GM23248 (cell line): ENCODE measurements around the gene PLCB1.

Experiments
- EZH2 ChIP-seq: fragments of 200-600 bp; sonication (generic); IDR thresholded peaks from 2 replicates; pipeline ENCODE4 v1.6.1; 2018; ENCODE audit warnings: antibody characterized with exemption, mild to moderate bottlenecking; ENCODE audit not compliant: insufficient read depth, poor library complexity, severe bottlenecking
- EZH2phosphoT487 ChIP-seq: fragments of 200-600 bp; sonication (generic); IDR thresholded peaks from 2 replicates; pipeline ENCODE4 v1.6.1; 2018; ENCODE audit warnings: antibody characterized with exemption, moderate library complexity, mild to moderate bottlenecking, low read depth; ENCODE audit not compliant: insufficient read depth

DNA sequence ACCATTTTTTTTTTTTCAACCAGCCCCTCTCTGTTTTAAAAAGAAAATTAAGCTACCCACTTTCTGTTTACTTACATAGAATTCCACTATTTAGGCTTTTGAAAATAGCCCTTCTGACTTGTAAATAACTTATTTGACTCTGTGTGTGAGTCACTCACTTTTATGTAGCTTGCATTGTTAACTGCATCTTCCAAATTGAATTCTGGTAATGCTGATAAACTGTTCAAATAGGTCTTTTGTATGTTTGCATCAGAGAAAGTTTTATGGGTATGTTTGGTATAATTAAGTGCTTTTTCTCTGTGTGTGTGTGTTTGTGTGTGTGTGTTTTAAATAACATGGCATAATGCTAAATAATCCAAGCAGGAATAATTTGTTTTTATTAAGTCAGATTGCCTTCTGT is 360.1 kb downstream of the PLCB1 start:
- no peak for TF ChIP-seq EZH2
- TF ChIP-seq EZH2phosphoT487, result no peak
